Neural cell (in vitro differentiated cells): ENCODE data around the gene TDRD12. TPM values are rescaled to one million over a fixed set of nuclear protein-coding genes. Genes with fewer than 3 reads are reported as not detected.
"Not testable (repeated sequence)": the region's sequence is repeated elsewhere in the genome, so short reads cannot be mapped to it uniquely, and the experiment has no call there.

Experiments
- H2AFZ ChIP-seq: fragments of 200-600, 300-800 bp; sonication (generic), shearing (Covaris generic); 2 replicates; pipeline ENCODE4 v1.6.0; 2014; ENCODE audit warnings: low read depth, mild to moderate bottlenecking, antibody characterized with exemption, low read length, moderate library complexity
- H3F3A ChIP-seq: fragments of 200-600 bp; shearing (Covaris generic); 2 replicates; pipeline ENCODE4 v1.6.1; 2016; ENCODE audit warnings: mild to moderate bottlenecking, moderate library complexity, mixed read lengths, antibody characterized with exemption, low read length; ENCODE audit not compliant: insufficient read depth, poor library complexity, severe bottlenecking
- H3K27ac ChIP-seq: fragments of 200-600, 300-800 bp; sonication (generic), shearing (Covaris generic); 2 replicates; pipeline ENCODE4 v1.5.1; 2014; ENCODE audit warnings: mild to moderate bottlenecking, low read length, moderate library complexity
- H3K27me3 ChIP-seq: fragments of 300-800, 200-600 bp; sonication (generic), shearing (Covaris generic); 2 replicates; pipeline ENCODE4 v1.6.0; 2014; ENCODE audit warnings: mild to moderate bottlenecking, low read depth, low read length, moderate library complexity; ENCODE audit not compliant: insufficient read depth
- H3K36me3 ChIP-seq: fragments of 300-800, 200-600 bp; sonication (generic), shearing (Covaris generic); 2 replicates; pipeline ENCODE4 v1.5.1; 2014; ENCODE audit warnings: mild to moderate bottlenecking, antibody characterized with exemption, low read length, moderate library complexity; ENCODE audit not compliant: insufficient read depth
- H3K4me2 ChIP-seq: fragments of 300-800, 200-600 bp; sonication (generic), shearing (Covaris generic); 2 replicates; pipeline ENCODE4 v1.6.0; 2014; ENCODE audit warnings: mild to moderate bottlenecking, low read length
- H3K4me3 ChIP-seq: fragments of 300-800, 200-600 bp; sonication (generic), shearing (Covaris generic); 2 replicates; pipeline ENCODE4 v1.5.1; 2014; ENCODE audit warnings: mild to moderate bottlenecking, low read length, moderate library complexity
- H3K79me2 ChIP-seq: fragments of 200-600 bp; shearing (Covaris generic); replicated peaks from 2 replicates; pipeline ENCODE4 v1.6.0; 2014; ENCODE audit warnings: mild to moderate bottlenecking, low read length, moderate library complexity; ENCODE audit not compliant: insufficient read depth
- H3K9ac ChIP-seq: fragments of 300-800, 200-600 bp; sonication (generic), shearing (Covaris generic); 2 replicates; pipeline ENCODE4 v1.6.1; 2016; ENCODE audit warnings: mild to moderate bottlenecking, low read length, mixed read lengths
- H3K9me2 ChIP-seq: fragments of 200-600 bp; shearing (Covaris generic); 2 replicates; pipeline ENCODE4 v1.6.1; 2016; ENCODE audit warnings: mild to moderate bottlenecking, low read length, mixed read lengths; ENCODE audit not compliant: insufficient read depth
- H3K9me3 ChIP-seq: fragments of 200-600, 300-800 bp; sonication (generic), shearing (Covaris generic); 2 replicates; pipeline ENCODE4 v1.6.1; 2016; ENCODE audit warnings: mild to moderate bottlenecking, mixed run types, low read length, moderate library complexity, mixed read lengths
- H4K20me1 ChIP-seq: fragments of 200-600 bp; shearing (Covaris generic); 2 replicates; pipeline ENCODE4 v1.6.1; 2016; ENCODE audit warnings: mild to moderate bottlenecking, mixed run types; ENCODE audit not compliant: insufficient read depth
- EP300 ChIP-seq: fragments of 450-650 bp; conservative IDR thresholded peaks from 2 replicates; pipeline ENCODE4 v1.6.1; 2014; ENCODE audit warnings: antibody characterized with exemption, mild to moderate bottlenecking, moderate library complexity; ENCODE audit not compliant: poor library complexity, severe bottlenecking
- MXI1 ChIP-seq: fragments of 450-650 bp; conservative IDR thresholded peaks from 2 replicates; pipeline ENCODE4 v1.6.1; 2014; ENCODE audit warnings: antibody characterized with exemption, mild to moderate bottlenecking; ENCODE audit not compliant: poor library complexity, severe bottlenecking
- TAF1 ChIP-seq: IDR thresholded peaks from 2 replicates; pipeline ENCODE4 v1.6.1; 2012; ENCODE audit warnings: low read depth
- polyA plus RNA-seq: library from polyadenylated mRNA; depleted of rRNA; stranded (reverse); fragments of >200 nt; gene quantifications from 2 replicates; pipeline ENCODE4 v1.2.3, GENCODE V29; 2014
- TF ChIP-seq, protein P1 (sequence below): fragments of 450-650 bp; IDR thresholded peaks from 2 replicates; pipeline ENCODE4 v1.5.1; 2014; ENCODE audit warnings: antibody characterized with exemption, mild to moderate bottlenecking, moderate library complexity; ENCODE audit not compliant: poor library complexity, severe bottlenecking

Gene TDRD12
- polyA plus RNA-seq, 1 donor from 2014 or later = 9.2 TPM

DNA sequence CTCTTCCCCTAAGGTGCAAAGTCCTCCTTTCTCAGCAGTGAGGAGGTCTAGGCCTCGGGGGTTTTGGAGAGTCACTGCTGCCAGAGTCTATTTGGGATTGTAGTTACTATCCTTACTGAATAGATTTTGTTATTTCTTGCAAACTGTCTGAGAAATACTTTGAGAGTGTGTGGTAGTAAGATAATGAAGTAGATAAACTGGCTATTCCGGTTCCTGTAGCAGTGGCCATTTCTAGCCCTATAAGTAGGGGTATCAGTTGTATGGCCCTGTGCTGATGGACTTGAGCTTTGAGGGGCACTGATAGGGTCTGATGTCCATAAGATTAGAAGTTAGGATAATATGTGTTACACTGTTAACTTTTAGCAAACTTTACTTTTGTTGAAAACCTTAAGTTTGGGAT is 25.3 kb upstream of the TDRD12 start:
- not testable (repeated sequence) for H3K9ac ChIP-seq, H3K9me3 ChIP-seq, H3F3A ChIP-seq, H3K4me3 ChIP-seq, H3K79me2 ChIP-seq, H3K4me2 ChIP-seq, H4K20me1 ChIP-seq, H3K27me3 ChIP-seq, H3K27ac ChIP-seq, H3K36me3 ChIP-seq, H2AFZ ChIP-seq, H3K9me2 ChIP-seq

DNA sequence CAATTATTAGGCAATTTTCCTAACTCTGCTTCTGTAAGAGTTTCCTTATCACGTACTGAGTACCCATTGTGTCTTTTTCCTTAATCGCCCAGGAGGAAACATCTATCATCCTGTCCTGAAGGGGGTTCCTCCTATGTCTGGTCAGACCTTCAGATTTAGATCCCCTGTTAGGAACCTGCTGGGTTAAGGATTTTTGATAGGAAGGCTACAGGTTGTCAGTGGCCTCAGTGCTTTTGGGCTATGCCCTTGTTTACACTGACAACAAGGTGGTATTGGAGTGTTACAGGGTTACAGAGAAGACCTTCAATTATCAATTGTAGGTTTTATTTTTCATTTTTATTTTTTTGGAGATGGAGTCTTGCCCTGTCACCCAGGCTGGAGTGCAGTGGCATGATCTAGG is 24.7 kb upstream of the TDRD12 start:
- not testable (repeated sequence) for H3K27me3 ChIP-seq, H3K9me3 ChIP-seq, H3K4me2 ChIP-seq, H3K36me3 ChIP-seq, H3K27ac ChIP-seq, H4K20me1 ChIP-seq, H3F3A ChIP-seq, H2AFZ ChIP-seq, H3K9me2 ChIP-seq, H3K4me3 ChIP-seq, H3K79me2 ChIP-seq, H3K9ac ChIP-seq

DNA sequence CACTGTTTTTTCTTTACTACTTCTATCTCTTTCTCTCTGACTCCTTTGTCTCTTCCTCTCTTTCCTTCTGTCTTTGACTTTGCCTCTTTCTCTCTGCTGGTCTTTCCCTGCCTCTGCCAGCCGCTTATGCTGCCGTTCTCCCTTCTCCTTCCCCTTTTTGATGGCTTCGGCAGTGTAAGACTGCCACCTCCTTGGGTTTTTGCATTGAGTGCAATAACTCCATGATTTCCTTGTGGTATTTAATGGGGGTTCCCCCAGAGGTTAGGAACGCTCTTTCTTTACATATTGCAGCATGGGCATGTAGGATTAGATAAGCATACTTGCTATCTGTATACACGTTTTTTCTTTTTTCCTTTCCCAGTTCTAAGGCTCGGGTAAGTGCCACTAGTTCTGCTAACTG is 24.1 kb upstream of the TDRD12 start:
- not testable (repeated sequence) for H3K9me3 ChIP-seq, H3K9ac ChIP-seq, H4K20me1 ChIP-seq, H2AFZ ChIP-seq, H3K4me2 ChIP-seq, H3K79me2 ChIP-seq, H3K27ac ChIP-seq, H3F3A ChIP-seq, H3K27me3 ChIP-seq, H3K36me3 ChIP-seq, H3K9me2 ChIP-seq, H3K4me3 ChIP-seq

DNA sequence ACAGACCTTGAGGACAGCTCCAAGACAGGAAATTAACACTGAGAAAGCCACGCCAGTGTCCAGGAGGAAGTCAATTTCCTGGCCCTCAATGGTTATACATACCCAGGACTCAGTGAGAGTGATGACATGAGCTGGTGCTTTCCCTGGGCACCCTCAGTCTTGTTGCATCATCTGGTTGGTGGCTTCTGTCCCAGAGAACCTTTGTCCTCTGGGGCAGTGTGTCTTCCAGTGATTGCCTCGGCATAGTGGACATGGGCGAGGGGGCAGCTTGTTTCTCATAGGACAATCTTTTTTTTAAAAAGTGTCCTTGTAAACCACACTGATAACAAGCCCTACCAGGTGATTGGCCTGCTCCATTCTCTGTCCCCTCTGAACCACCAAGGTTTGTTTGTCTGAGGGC is 22.8 kb upstream of the TDRD12 start:
- not testable (repeated sequence) for H3F3A ChIP-seq, H3K9ac ChIP-seq, H3K27me3 ChIP-seq, H3K79me2 ChIP-seq, H4K20me1 ChIP-seq, H2AFZ ChIP-seq, H3K36me3 ChIP-seq, H3K9me3 ChIP-seq, H3K4me2 ChIP-seq, H3K9me2 ChIP-seq, H3K4me3 ChIP-seq, H3K27ac ChIP-seq

DNA sequence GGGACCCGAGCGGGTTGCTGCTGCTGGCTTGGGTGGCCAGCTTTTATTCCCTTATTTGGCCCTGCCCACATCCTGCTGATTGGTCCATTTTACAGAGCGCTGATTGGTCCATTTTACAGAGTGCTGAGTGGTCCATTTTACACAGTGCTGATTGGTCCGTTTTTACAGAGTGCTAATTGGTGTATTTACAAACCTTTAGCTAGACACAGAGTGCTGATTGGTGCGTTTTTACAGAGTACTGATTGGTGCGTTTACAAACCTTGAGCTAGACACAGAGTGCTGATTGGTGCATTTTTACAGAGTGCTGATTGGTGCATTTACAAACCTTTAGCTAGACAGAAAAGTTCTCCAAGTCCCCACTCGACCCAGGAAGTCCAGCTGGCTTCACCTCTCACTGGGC is 19.4 kb upstream of the TDRD12 start:
- not testable (repeated sequence) for H3K4me2 ChIP-seq, H3K36me3 ChIP-seq, H3K79me2 ChIP-seq

DNA sequence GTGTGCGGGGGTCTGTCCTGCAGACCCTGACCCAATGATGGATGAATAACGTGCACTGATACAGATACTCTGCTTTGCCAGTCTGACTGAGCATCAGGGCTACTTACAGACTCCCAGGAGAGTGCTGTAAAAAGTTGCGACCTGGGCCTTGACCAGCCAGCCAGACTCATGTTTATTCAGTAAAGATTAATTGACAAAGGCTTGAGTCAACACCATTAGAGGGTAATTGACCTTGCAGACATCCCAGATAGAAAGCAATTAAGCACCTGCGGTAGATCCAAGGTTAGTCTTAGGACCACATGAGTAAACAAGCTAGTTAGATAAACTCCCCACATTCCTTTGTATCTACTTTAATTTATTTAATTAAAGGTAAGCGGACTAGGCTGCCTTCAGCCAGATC is 17.6 kb upstream of the TDRD12 start:
- no peaks in the 10 kb centered on the region for H3F3A ChIP-seq
- H3K36me3 ChIP-seq = no peaks in the 10 kb centered on the region
- no peak overlapping the region for H3K9ac ChIP-seq
- H3K27me3 ChIP-seq = no peaks in the 10 kb centered on the region
- H3K79me2 ChIP-seq = no peaks in the 10 kb centered on the region
- no peak overlapping the region for H2AFZ ChIP-seq
- H3K4me2 ChIP-seq = no peak overlapping the region
- no peak overlapping the region for H3K4me3 ChIP-seq
- H4K20me1 ChIP-seq = no peaks in the 10 kb centered on the region
- no peaks in the 10 kb centered on the region for H3K9me3 ChIP-seq
- no peak overlapping the region for H3K27ac ChIP-seq
- no peaks in the 10 kb centered on the region for H3K9me2 ChIP-seq
- TF ChIP-seq TAF1 = no peak
- TF ChIP-seq EP300 = no peak
- TF ChIP-seq, protein P1, sequence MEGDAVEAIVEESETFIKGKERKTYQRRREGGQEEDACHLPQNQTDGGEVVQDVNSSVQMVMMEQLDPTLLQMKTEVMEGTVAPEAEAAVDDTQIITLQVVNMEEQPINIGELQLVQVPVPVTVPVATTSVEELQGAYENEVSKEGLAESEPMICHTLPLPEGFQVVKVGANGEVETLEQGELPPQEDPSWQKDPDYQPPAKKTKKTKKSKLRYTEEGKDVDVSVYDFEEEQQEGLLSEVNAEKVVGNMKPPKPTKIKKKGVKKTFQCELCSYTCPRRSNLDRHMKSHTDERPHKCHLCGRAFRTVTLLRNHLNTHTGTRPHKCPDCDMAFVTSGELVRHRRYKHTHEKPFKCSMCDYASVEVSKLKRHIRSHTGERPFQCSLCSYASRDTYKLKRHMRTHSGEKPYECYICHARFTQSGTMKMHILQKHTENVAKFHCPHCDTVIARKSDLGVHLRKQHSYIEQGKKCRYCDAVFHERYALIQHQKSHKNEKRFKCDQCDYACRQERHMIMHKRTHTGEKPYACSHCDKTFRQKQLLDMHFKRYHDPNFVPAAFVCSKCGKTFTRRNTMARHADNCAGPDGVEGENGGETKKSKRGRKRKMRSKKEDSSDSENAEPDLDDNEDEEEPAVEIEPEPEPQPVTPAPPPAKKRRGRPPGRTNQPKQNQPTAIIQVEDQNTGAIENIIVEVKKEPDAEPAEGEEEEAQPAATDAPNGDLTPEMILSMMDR = no peak
- no peak for TF ChIP-seq MXI1

More for the DNA sequence above, 19.4 kb upstream of the TDRD12 start:
- H3K27me3 ChIP-seq, H3K9me3 ChIP-seq, H3K4me3 ChIP-seq, H3K9ac ChIP-seq, H2AFZ ChIP-seq, H3F3A ChIP-seq, H4K20me1 ChIP-seq, H3K27ac ChIP-seq, H3K9me2 ChIP-seq: not testable (repeated sequence)

DNA sequence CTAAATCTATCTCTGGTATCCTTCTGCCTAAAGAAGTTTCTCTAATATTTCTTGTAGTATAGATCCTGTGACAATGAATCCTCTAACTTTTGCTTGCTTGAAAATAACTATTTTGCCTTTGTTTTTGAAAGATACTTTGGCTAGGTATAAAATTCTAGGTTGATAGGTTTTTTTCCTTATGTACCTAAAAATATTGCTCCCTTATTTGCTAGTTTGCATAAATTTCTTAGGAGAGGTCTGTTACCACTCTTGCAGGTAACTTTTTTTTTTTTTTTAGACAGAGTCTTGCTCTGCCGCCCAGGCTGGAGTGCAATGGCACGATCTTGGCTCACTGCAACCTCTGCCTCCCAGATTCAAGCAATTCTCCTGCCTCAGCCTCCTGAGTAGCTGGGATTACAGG is 15.6 kb upstream of the TDRD12 start:
- H3K9ac ChIP-seq, H2AFZ ChIP-seq, H3K27me3 ChIP-seq, H3K9me2 ChIP-seq, H3K9me3 ChIP-seq, H4K20me1 ChIP-seq, H3F3A ChIP-seq, H3K79me2 ChIP-seq, H3K36me3 ChIP-seq, H3K4me3 ChIP-seq, H3K27ac ChIP-seq, H3K4me2 ChIP-seq: not testable (repeated sequence)
